K562 (cell line): ENCODE measurements around the gene RFWD3. TPM values are rescaled to one million over a fixed set of nuclear protein-coding genes. Genes with fewer than 3 reads are reported as not detected.

Experiments used
- ATF4 ChIP-seq: fragments of 450-650 bp; formaldehyde crosslinking; IDR thresholded peaks from 2 replicates; pipeline ENCODE4 v1.4.0; 2022; ENCODE audit warnings: mild to moderate bottlenecking, moderate library complexity
- CBX8 ChIP-seq: fragments of 200-600 bp; sonication (generic); IDR thresholded peaks from 2 replicates; pipeline ENCODE4 v1.6.1; 2012; ENCODE audit warnings: borderline replicate concordance, mixed run types, low read depth, mild to moderate bottlenecking, moderate library complexity, mixed read lengths, low read length, control low read depth, inconsistent platforms; ENCODE audit not compliant: poor library complexity, severe bottlenecking; ENCODE audit errors: extremely low read depth
- CC2D1A ChIP-seq: fragments of 450-650 bp; IDR thresholded peaks from 2 replicates; pipeline ENCODE4 v1.6.1; 2017; ENCODE audit warnings: mild to moderate bottlenecking
- EP400 ChIP-seq: fragments of 450-650 bp; IDR thresholded peaks from 2 replicates; pipeline ENCODE4 v1.6.1; 2017; ENCODE audit warnings: antibody characterized with exemption, mild to moderate bottlenecking, moderate library complexity
- GATA2 ChIP-seq: sonication (generic); formaldehyde crosslinking; IDR thresholded peaks from 2 replicates; pipeline ENCODE4 v1.4.0; 2020; ENCODE audit warnings: mild to moderate bottlenecking, missing genetic modification reagents
- IRF1 ChIP-seq: sonication (generic); formaldehyde crosslinking; IDR thresholded peaks from 2 replicates; pipeline ENCODE4 v1.8.0; 2022; ENCODE audit warnings: missing genetic modification reagents, mild to moderate bottlenecking, borderline replicate concordance
- MTF1 ChIP-seq: fragments of 250-450 bp; sonication (Bioruptor Pico); IDR thresholded peaks from 2 replicates; pipeline ENCODE4 v1.9.0; 2021; ENCODE audit warnings: moderate library complexity, mild to moderate bottlenecking, inconsistent platforms, borderline replicate concordance
- NONO ChIP-seq, 2 experiments: fragments of 200-400 bp in 1 of 2; fragments of 450-650 bp in 1 of 2; formaldehyde crosslinking in 1 of 2; IDR thresholded peaks; 2 replicates each; pipeline ENCODE4 v1.6.1; 2017; ENCODE audit warnings: low read depth in 2 of 2, mild to moderate bottlenecking in 2 of 2, moderate library complexity in 2 of 2, low read length in 1 of 2
- PKNOX1 ChIP-seq: fragments of 450-650 bp; IDR thresholded peaks from 2 replicates; pipeline ENCODE4 v1.6.1; 2016
- POLR2A ChIP-seq: fragments of 450-650 bp; conservative IDR thresholded peaks from 2 replicates; pipeline ENCODE4 v1.6.1; 2016
- SOX6 ChIP-seq: fragments of 450-650 bp; IDR thresholded peaks from 2 replicates; pipeline ENCODE4 v1.6.1; 2014; ENCODE audit warnings: mild to moderate bottlenecking
- STAT5B ChIP-seq: fragments of 250-450 bp; sonication (Bioruptor Pico); IDR thresholded peaks from 2 replicates; pipeline ENCODE4 v1.8.0; 2021; ENCODE audit warnings: mild to moderate bottlenecking, inconsistent platforms
- TCFL5 ChIP-seq: fragments of 250-450 bp; sonication (Bioruptor Pico); conservative IDR thresholded peaks from 2 replicates; pipeline ENCODE4 v1.6.1; 2021; ENCODE audit warnings: mild to moderate bottlenecking, moderate library complexity, matching md5 sums
- THAP7 ChIP-seq: fragments of 250-450 bp; sonication (Bioruptor Pico); IDR thresholded peaks from 2 replicates; pipeline ENCODE4 v1.5.0; 2021
- TRIM28 ChIP-seq: fragments of 450-650 bp; IDR thresholded peaks from 2 replicates; pipeline ENCODE4 v1.6.1; 2017
- ZMIZ1 ChIP-seq, 2 experiments: fragments of 150-350 bp in 1 of 2; IDR thresholded peaks; 2 replicates each; pipeline ENCODE4 v1.6.1; 2012 to 2016; ENCODE audit warnings: low read depth in 2 of 2, low read length in 2 of 2, mild to moderate bottlenecking in 1 of 2, moderate library complexity in 1 of 2
- ZNF551 ChIP-seq: fragments of 250-450 bp; sonication (Bioruptor Pico); IDR thresholded peaks from 2 replicates; pipeline ENCODE4 v1.5.0; 2021; ENCODE audit warnings: mild to moderate bottlenecking, moderate library complexity
- ZNF740 ChIP-seq, 3 experiments: fragments of 200-800 bp in 1 of 3; sonication (Bioruptor generic) in 1 of 3; sonication (generic) in 1 of 3; formaldehyde crosslinking in 1 of 3; IDR thresholded peaks; 2 replicates each; pipeline versions ENCODE4 v1.6.1 to v1.8.0; 2016 to 2022; ENCODE audit warnings: mild to moderate bottlenecking in 2 of 3, missing compliant biosample characterization in 2 of 3, missing genetic modification characterization in 2 of 3, missing genetic modification reagents in 1 of 3
- ZNF780A ChIP-seq: fragments of 250-450 bp; sonication (Bioruptor Pico); IDR thresholded peaks from 2 replicates; pipeline ENCODE4 v1.5.0; 2021; ENCODE audit warnings: mild to moderate bottlenecking
- polyA plus RNA-seq, 8 experiments: library from polyadenylated mRNA; depleted of rRNA in 4 of 8; stranded (reverse) in 5 of 8; unstranded in 3 of 8; fragments of >200 nt; fragmentation: Nextera tagmentation in 2 of 8; fragmentation: Illumina TruSeq in 1 of 8; extraction: Ambion mirVana in 2 of 8; extraction: Trizol in 1 of 8; gene quantifications; 2 replicates each; pipeline versions ENCODE4 v1.2.1 to v1.2.3, GENCODE V29; 2011 to 2014; ENCODE audit warnings: inconsistent platforms in 1 of 8, missing spikeins in 1 of 8
- total RNA-seq, 7 experiments: library from RNA; depleted of rRNA in 6 of 7; stranded (reverse); fragments of >200 nt in 6 of 7; fragmentation: Illumina TruSeq in 2 of 7; extraction: Trizol in 2 of 7; gene quantifications; 2 replicates each; pipeline versions ENCODE4 v1.2.1 to v1.2.3, GENCODE V29; 2011 to 2021; ENCODE audit warnings: low replicate concordance in 1 of 7

Gene RFWD3
- total and polyA plus RNA-seq, 9 of the 15 experiments (the other 6 are each of a cell fraction or from before 2014, with no cell fraction given): 20.8 to 121 (median 79.0) TPM

GRCh38 chr16:74666425-74667254, at the start of gene RFWD3 (continued):
- TF ChIP-seq ZMIZ1 (IDR thresholded peaks at IDR 0.05; ENCODE audit: low read depth in 2 of 2, low read length in 2 of 2): peak in 1 of 2 experiments; percentile 58; a peak in 1 of 4 replicates
- no peak for TF ChIP-seq THAP7 (CRISPR knock-in tag)
- no peak for TF ChIP-seq ZNF551
- peak; percentile 97 for TF ChIP-seq POLR2A
- peak; percentile 23; the same call in 1 of the 2 replicates for TF ChIP-seq TRIM28
- no peak for TF ChIP-seq ATF4 (CRISPR knock-in tag)
- TF ChIP-seq MTF1 (CRISPR knock-in tag): no peak
- no peak for TF ChIP-seq GATA2
- TF ChIP-seq STAT5B (CRISPR knock-in tag): no peak
- no peak for TF ChIP-seq TCFL5 (CRISPR knock-in tag)
- TF ChIP-seq NONO (IDR thresholded peaks at IDR 0.05; ENCODE audit: low read depth in 2 of 2, low read length in 1 of 2): peak in 1 of 2 experiments; percentile 49; a peak in 1 of 4 replicates
- no peak for TF ChIP-seq ZNF740 (CRISPR knock-in tag; IDR thresholded peaks at IDR 0.05)
- no peak for TF ChIP-seq ZNF740 (tag; IDR thresholded peaks at IDR 0.05)
- peak; percentile 98 for TF ChIP-seq EP400
- peak; percentile 32; the same call in 1 of the 2 replicates for TF ChIP-seq SOX6
- no peak for TF ChIP-seq ZNF780A (CRISPR knock-in tag)
- TF ChIP-seq CBX8: no peak
- 0 out of 2 replicates have a peak, but pooled peaks have one; percentile 7 for TF ChIP-seq IRF1 (CRISPR knock-in tag)
- peak; percentile 99 for TF ChIP-seq PKNOX1
- TF ChIP-seq CC2D1A: peak; percentile 50; the same call in 1 of the 2 replicates
